HepG2 (cell line): ENCODE results near the gene CREM. TPM values are rescaled to one million over a fixed set of nuclear protein-coding genes. Genes with fewer than 3 reads are reported as not detected.

Source experiments
- ATAC-seq: fragments of 200-7000 bp; cut with Tn5 transposase; 3 replicates; pipeline ENCODE4 v1.9.1; 2020; ENCODE audit warnings: mild to moderate bottlenecking, moderate library complexity
- BruUV-seq: library from RNA; stranded (reverse); fragments of 400-500 nt; replicated peaks from 2 replicates; lab custom pipeline; 2021; lab: Mats Ljungman, UMichigan
- CTCF ChIA-PET: fragments of 300-600 bp; formaldehyde crosslinking; extraction: SDS; loops from one replicate; lab custom pipeline; 2021; ENCODE audit warnings: low total read pairs, inconsistent platforms, low intra/inter-chr PET ratio; lab: Yijun Ruan, JAX
- POLR2A ChIA-PET: fragments of 350-600 bp; sonication (Branson Sonifier 250); formaldehyde crosslinking; loops from one replicate; lab custom pipeline; 2020; ENCODE audit warnings: antibody characterized with exemption, inconsistent platforms; lab: Yijun Ruan, JAX
- DNase-seq: peaks from one replicate; pipeline ENCODE4 v3.0.0-alpha.2; 2015; ENCODE audit warnings: low spot score
- FAIRE-seq: peaks from 3 replicates; lab custom pipeline; 2011; peaks lifted over from hg19 to GRCh38; lab: Jason Lieb, UNC
- H2AFZ ChIP-seq: one replicate; pipeline ENCODE4 v1.6.1; 2011; ENCODE audit warnings: low read length, inconsistent platforms
- H3K27ac ChIP-seq: fragments of 300-600 bp; 3 replicates; pipeline ENCODE4 v1.8.0; 2011; ENCODE audit warnings: mixed run types, mild to moderate bottlenecking, mixed read lengths, low read length, inconsistent platforms; ENCODE audit not compliant: insufficient read depth; ENCODE audit errors: extremely low read length
- H3K27me3 ChIP-seq, 2 experiments: fragments of 200-600 bp in 1 of 2; 2 replicates in 1 of 2; 3 replicates in 1 of 2; pipeline versions ENCODE4 v1.6.0 to v1.8.0; 2011; ENCODE audit warnings: low read length in 2 of 2, mild to moderate bottlenecking in 2 of 2, moderate library complexity in 2 of 2, inconsistent platforms in 1 of 2; ENCODE audit not compliant: insufficient read depth in 2 of 2, control insufficient read depth in 1 of 2
- H3K36me3 ChIP-seq, 2 experiments: fragments of 200-600 bp in 1 of 2; replicated peaks in 1 of 2; 2 replicates in 1 of 2; 3 replicates in 1 of 2; pipeline versions ENCODE4 v1.5.1 to v1.8.0; 2011; ENCODE audit warnings: low read length in 2 of 2, inconsistent platforms in 1 of 2; ENCODE audit not compliant: insufficient read depth in 2 of 2, control insufficient read depth in 1 of 2
- H3K4me1 ChIP-seq: 2 replicates; pipeline ENCODE4 v1.5.1; 2012; ENCODE audit warnings: low read length, inconsistent platforms; ENCODE audit not compliant: insufficient read depth
- H3K4me2 ChIP-seq: 2 replicates; pipeline ENCODE4 v1.6.0; 2011; ENCODE audit warnings: low read depth, low read length, inconsistent platforms
- H3K4me3 ChIP-seq, 3 experiments: fragments of 200-600 bp in 1 of 3; sonication (generic), shearing (Covaris generic) in 1 of 3; replicated peaks in 1 of 3; 2 replicates each; pipeline ENCODE4 v1.5.1; 2011 to 2016; ENCODE audit warnings: low read length in 3 of 3, inconsistent platforms in 2 of 3, low read depth in 2 of 3, mild to moderate bottlenecking in 2 of 3, control low read depth in 1 of 3, mixed read lengths in 1 of 3; ENCODE audit not compliant: insufficient read depth in 1 of 3
- H3K79me2 ChIP-seq: one replicate; pipeline ENCODE4 v1.6.1; 2011; ENCODE audit warnings: low read length, inconsistent platforms; ENCODE audit not compliant: insufficient read depth
- H3K9ac ChIP-seq: 2 replicates; pipeline ENCODE4 v1.6.0; 2011; ENCODE audit warnings: mild to moderate bottlenecking, low read depth, low read length, inconsistent platforms; ENCODE audit not compliant: insufficient read depth
- H3K9me3 ChIP-seq: 2 replicates; pipeline ENCODE4 v1.5.1; 2012; ENCODE audit warnings: mild to moderate bottlenecking, low read length
- H4K20me1 ChIP-seq: 2 replicates; pipeline ENCODE4 v1.6.0; 2011; ENCODE audit warnings: inconsistent platforms, mild to moderate bottlenecking, low read length, moderate library complexity; ENCODE audit not compliant: insufficient read depth
- AGO2 ChIP-seq: fragments of 200-400 bp; formaldehyde crosslinking; optimal IDR thresholded peaks from 2 replicates; pipeline ENCODE3; 2017; ENCODE audit warnings: mild to moderate bottlenecking, low read depth, low read length, moderate library complexity
- ESRRA ChIP-seq: sonication (generic); formaldehyde crosslinking; IDR thresholded peaks from 2 replicates; pipeline ENCODE4 v1.5.1; 2020; ENCODE audit warnings: mild to moderate bottlenecking, low read depth, missing genetic modification reagents
- HNRNPH1 ChIP-seq: fragments of 200-400 bp; formaldehyde crosslinking; optimal IDR thresholded peaks from 2 replicates; pipeline ENCODE3; 2017; ENCODE audit warnings: mild to moderate bottlenecking, low read depth, low read length
- ISL2 ChIP-seq: sonication (generic); formaldehyde crosslinking; IDR thresholded peaks from 2 replicates; pipeline ENCODE4 v1.5.0; 2020; ENCODE audit warnings: missing genetic modification reagents
- KMT2B ChIP-seq: IDR thresholded peaks from 2 replicates; pipeline ENCODE4 v1.6.1; 2016; ENCODE audit warnings: missing genetic modification reagents, missing compliant biosample characterization
- MIXL1 ChIP-seq: IDR thresholded peaks from 2 replicates; pipeline ENCODE4 v1.6.1; 2016
- RARG ChIP-seq: sonication (generic); formaldehyde crosslinking; IDR thresholded peaks from 2 replicates; pipeline ENCODE4 v1.4.0; 2020; ENCODE audit warnings: low read depth, mild to moderate bottlenecking, missing genetic modification reagents
- RXRA ChIP-seq: sonication (generic); formaldehyde crosslinking; IDR thresholded peaks from 2 replicates; pipeline ENCODE4 v1.5.1; 2020; ENCODE audit warnings: missing genetic modification reagents
- SETDB1 ChIP-seq: sonication (generic); formaldehyde crosslinking; IDR thresholded peaks from 2 replicates; pipeline ENCODE4 v1.5.1; 2020; ENCODE audit warnings: missing genetic modification reagents, mild to moderate bottlenecking, borderline replicate concordance
- TBP ChIP-seq: sonication (generic); formaldehyde crosslinking; IDR thresholded peaks from 2 replicates; pipeline ENCODE4 v1.5.0; 2020; ENCODE audit warnings: missing genetic modification reagents
- YY1 ChIP-seq: IDR thresholded peaks from 2 replicates; pipeline ENCODE4 v1.6.1; 2011; ENCODE audit warnings: low read length, low read depth, moderate library complexity, mild to moderate bottlenecking; ENCODE audit not compliant: insufficient read depth, insufficient replicate concordance
- ZEB1 ChIP-seq: IDR thresholded peaks from 2 replicates; pipeline ENCODE4 v1.6.1; 2012; ENCODE audit warnings: mild to moderate bottlenecking, low read depth, inconsistent platforms; ENCODE audit not compliant: insufficient replicate concordance
- ZNF430 ChIP-seq: sonication (generic); formaldehyde crosslinking; IDR thresholded peaks from 2 replicates; pipeline ENCODE4 v1.9.0; 2021; ENCODE audit warnings: mild to moderate bottlenecking, missing genetic modification reagents
- ZNF607 ChIP-seq: sonication (generic); formaldehyde crosslinking; IDR thresholded peaks from 2 replicates; pipeline ENCODE4 v1.5.1; 2020; ENCODE audit warnings: missing genetic modification reagents, mild to moderate bottlenecking, borderline replicate concordance
- WGBS: methylation state at CpG from one replicate; pipeline ENCODE4 v1.1.6; 2017; ENCODE audit warnings: low lambda C conversion rate; 5-methylcytosine and 5-hydroxymethylcytosine counted together
- in situ Hi-C: cut with HindIII; loops from 2 replicates; pipeline ENCODE4 v1.10.0; 2017; ENCODE audit warnings: low pct_unique_long_range_greater_than_20kb; ENCODE audit not compliant: extremely low pct_ligation_motif_present
- intact Hi-C: fragments of 100-400 bp; cut with micrococcal nuclease; formaldehyde crosslinking; loops from one replicate; pipeline ENCODE4 v1.10.0; 2022; ENCODE audit not compliant: unreplicated experiment
- polyA plus RNA-seq, 8 experiments: library from polyadenylated mRNA; depleted of rRNA in 3 of 8; stranded (reverse) in 7 of 8; unstranded in 1 of 8; fragments of >200 nt; fragmentation: Illumina TruSeq in 4 of 8; extraction: Trizol in 4 of 8; gene quantifications; 2 replicates each; pipeline versions ENCODE4 v1.2.1 to v1.2.3, GENCODE V29; 2011 to 2016; ENCODE audit warnings: low read depth in 4 of 8, missing spikeins in 1 of 8, mixed read lengths in 1 of 8; ENCODE audit not compliant: insufficient read depth in 1 of 8
- total RNA-seq, 5 experiments: library from RNA; depleted of rRNA; stranded (reverse); fragments of >200 nt; fragmentation: Illumina TruSeq; extraction: Trizol; gene quantifications; 2 replicates each; pipeline ENCODE4 v1.2.3, GENCODE V29; 2016; ENCODE audit warnings: low read depth in 1 of 5
- TF ChIP-seq, protein P1 (sequence below), 2 experiments: sonication (generic) in 1 of 2; formaldehyde crosslinking in 1 of 2; IDR thresholded peaks; 2 replicates each; pipeline versions ENCODE4 v1.5.1 to v1.6.1; 2011 to 2020; ENCODE audit warnings: borderline replicate concordance in 1 of 2, low read depth in 1 of 2, low read length in 1 of 2, mild to moderate bottlenecking in 1 of 2, missing genetic modification reagents in 1 of 2, moderate library complexity in 1 of 2

CREM gene
- total and polyA plus RNA-seq, 2 of the 13 experiments (the other 11 are each of a cell fraction or from before 2014, with no cell fraction given), result 21.3 to 25.4 TPM

DNA sequence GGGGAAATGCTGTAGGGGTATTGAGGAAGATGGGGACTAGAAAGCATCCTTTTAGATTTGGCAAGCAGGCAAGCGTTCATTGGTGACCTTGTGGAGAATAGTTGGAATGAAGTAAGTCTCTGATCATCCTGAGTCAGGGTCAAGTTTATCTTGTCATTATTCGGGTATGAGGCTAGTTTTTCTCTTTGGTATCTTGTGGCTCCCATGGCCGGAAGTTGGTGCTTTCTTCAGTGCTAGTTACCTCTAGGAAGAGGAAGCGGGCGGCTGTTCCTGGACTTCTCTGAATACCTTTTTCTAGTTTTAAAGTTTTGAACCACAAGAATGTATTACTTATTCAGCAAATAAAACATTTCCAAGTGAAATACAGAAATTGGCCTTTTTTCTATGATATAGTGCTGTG lies 9.2 kb downstream of the CREM start:
- Histone ChIP-seq H3K9ac (no peak overlapping the region), H2AFZ (no peak overlapping the region), H3K9me3 (no peaks in the 10 kb centered on the region)
- CTCF ChIA-PET, result no interaction called here
- BruUV-seq, result no TSS peak
- POLR2A ChIA-PET, result no interaction called here
- no peak for TF ChIP-seq HNRNPH1
- TF ChIP-seq ZNF607 (CRISPR knock-in tag), result no peak
- TF ChIP-seq, protein P1, sequence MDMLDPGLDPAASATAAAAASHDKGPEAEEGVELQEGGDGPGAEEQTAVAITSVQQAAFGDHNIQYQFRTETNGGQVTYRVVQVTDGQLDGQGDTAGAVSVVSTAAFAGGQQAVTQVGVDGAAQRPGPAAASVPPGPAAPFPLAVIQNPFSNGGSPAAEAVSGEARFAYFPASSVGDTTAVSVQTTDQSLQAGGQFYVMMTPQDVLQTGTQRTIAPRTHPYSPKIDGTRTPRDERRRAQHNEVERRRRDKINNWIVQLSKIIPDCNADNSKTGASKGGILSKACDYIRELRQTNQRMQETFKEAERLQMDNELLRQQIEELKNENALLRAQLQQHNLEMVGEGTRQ (IDR thresholded peaks at IDR 0.05; ENCODE audit: low read depth, low read length), result no peak
- TF ChIP-seq, protein P1 (CRISPR knock-in tag; IDR thresholded peaks at IDR 0.05; ENCODE audit: borderline replicate concordance), result no peak
- TF ChIP-seq KMT2B, result no peak
- no peak for TF ChIP-seq ZEB1
- no peak for TF ChIP-seq YY1
- no peak for TF ChIP-seq ESRRA (CRISPR knock-in tag)
- TF ChIP-seq ISL2 (CRISPR knock-in tag), result no peak
- TF ChIP-seq TBP (CRISPR knock-in tag), result no peak
- no peak for TF ChIP-seq RXRA
- TF ChIP-seq AGO2, result no peak
- no peak for TF ChIP-seq ZNF430 (CRISPR knock-in tag)
- no peak for TF ChIP-seq SETDB1 (CRISPR knock-in tag)
- no peak for TF ChIP-seq MIXL1
- TF ChIP-seq RARG (CRISPR knock-in tag), result no peak
- TF ChIP-seq, all 625 proteins: peak for 0
- no peak for DNase-seq
- no peaks in the 10 kb centered on the region for H3K36me3 ChIP-seq
- WGBS, result 92% methylated on average over 5 of the region's 5 CpGs
- ATAC-seq, result no peak
- intact Hi-C loops, result no loop called here
- no peaks in the 10 kb centered on the region for H4K20me1 ChIP-seq
- peaks cover 8% of the 10 kb centered on the region for H3K4me1 ChIP-seq
- no peak overlapping the region for H3K4me2 ChIP-seq
- no peak overlapping the region for H3K4me3 ChIP-seq
- in situ Hi-C loops, result no loop called here
- H3K27me3 ChIP-seq, result no peaks in the 10 kb centered on the region
- peaks cover under 1% of the 10 kb centered on the region for H3K79me2 ChIP-seq
- no peak for FAIRE-seq
- H3K27ac ChIP-seq, result no peak overlapping the region
